ENCODE measurements around the gene CDH4.
"Not testable (repeated sequence)": the region's sequence is repeated elsewhere in the genome, so short reads cannot be mapped to it uniquely, and the experiment has no call there.

The CDH4 gene

GRCh38 chr20:61846074-61846473, 594.0 kb downstream of the CDH4 start:
- DNase-seq (ENCODE audit: low spot score) = no peak

- no peak for DNase-seq (ENCODE audit: low spot score)
Observed at GRCh38 chr20:61846741-61847419, 594.8 kb downstream of the CDH4 start.

GRCh38 chr20:61847420-61847748, 595.3 kb downstream of the CDH4 start:
- no peak for DNase-seq (ENCODE audit: low spot score)

- no peak for DNase-seq (ENCODE audit: low spot score)
Observed at GRCh38 chr20:61847986-61848385, 595.9 kb downstream of the CDH4 start.

GRCh38 chr20:61848851-61849250, 596.8 kb downstream of the CDH4 start:
- no peak for DNase-seq (ENCODE audit: low spot score)

- DNase-seq (ENCODE audit: low spot score) = no peak
Observed at GRCh38 chr20:61849376-61849775, 597.3 kb downstream of the CDH4 start.

- no peak for DNase-seq (ENCODE audit: low spot score)
Observed at GRCh38 chr20:61849822-61850221, 597.8 kb downstream of the CDH4 start.

GRCh38 chr20:61850457-61850856, 598.4 kb downstream of the CDH4 start:
- no peak for DNase-seq (ENCODE audit: low spot score)

GRCh38 chr20:61850926-61851900, 599.2 kb downstream of the CDH4 start:
- no peak for DNase-seq (ENCODE audit: low spot score)

- no peak for DNase-seq (ENCODE audit: low spot score)
Observed at GRCh38 chr20:61852268-61853072, 600.4 kb downstream of the CDH4 start.

GRCh38 chr20:61853073-61854005, 601.3 kb downstream of the CDH4 start:
- DNase-seq (ENCODE audit: low spot score) = no peak

GRCh38 chr20:61854538-61854937, 602.5 kb downstream of the CDH4 start:
- not testable (repeated sequence) for DNase-seq (ENCODE audit: low spot score)

- no peak for DNase-seq (ENCODE audit: low spot score)
Observed at GRCh38 chr20:61855286-61855685, 603.2 kb downstream of the CDH4 start.

GRCh38 chr20:61856626-61857413, 604.8 kb downstream of the CDH4 start:
- DNase-seq (ENCODE audit: low spot score) = no peak

GRCh38 chr20:61857414-61857775, 605.3 kb downstream of the CDH4 start:
- DNase-seq (ENCODE audit: low spot score) = no peak

- DNase-seq (ENCODE audit: low spot score) = no peak
Observed at GRCh38 chr20:61857884-61858283, 605.8 kb downstream of the CDH4 start.

GRCh38 chr20:61859767-61860166, 607.7 kb downstream of the CDH4 start:
- DNase-seq (ENCODE audit: low spot score) = no peak

GRCh38 chr20:61860260-61860987, 608.4 kb downstream of the CDH4 start:
- DNase-seq (ENCODE audit: low spot score) = no peak

GRCh38 chr20:61861054-61861841, 609.2 kb downstream of the CDH4 start:
- no peak for DNase-seq (ENCODE audit: low spot score)
